DOHH2 (cell line): ENCODE data around the gene GYPC.

Experiments used
- CTCF ChIP-seq: fragments of 200-600 bp; sonication (generic); IDR thresholded peaks from one replicate; pipeline ENCODE4 v1.5.1; 2014; ENCODE audit warnings: antibody characterized with exemption, mild to moderate bottlenecking, low read depth, low read length; ENCODE audit not compliant: poor library complexity, severe bottlenecking
- EZH2phosphoT487 ChIP-seq: fragments of 200-600 bp; sonication (generic); IDR thresholded peaks from 2 replicates; pipeline ENCODE4 v1.6.1; 2017; ENCODE audit warnings: borderline replicate concordance, mild to moderate bottlenecking, antibody characterized with exemption, low read length, moderate library complexity, mixed read lengths

GRCh38 chr2:126620302-126620701 is 35.7 kb upstream of the GYPC start:
- TF ChIP-seq CTCF: no peak
- TF ChIP-seq EZH2phosphoT487: no peak
